ENCODE data around the gene KCNIP1.

DNA sequence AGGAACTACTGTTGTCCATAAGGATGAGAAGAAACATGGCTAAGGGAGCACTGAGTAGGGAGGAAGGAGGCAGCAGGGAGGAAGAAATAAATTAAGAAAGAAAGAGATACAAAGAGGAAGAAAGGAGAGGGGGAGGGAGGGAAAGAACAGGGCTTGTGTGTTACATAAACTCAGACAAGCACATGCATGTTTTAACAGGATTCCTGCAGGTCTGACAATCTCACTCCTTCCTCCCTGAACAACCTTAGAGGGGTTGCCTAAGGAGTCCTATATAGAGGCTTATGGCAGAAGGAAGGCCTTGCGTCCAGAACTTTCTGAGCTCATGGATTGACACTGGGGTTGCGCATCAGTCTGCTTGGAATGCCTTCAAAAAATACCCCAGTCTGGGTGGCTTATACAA is 4.2 kb upstream of the KCNIP1 start:
- TF ChIP-seq, protein P1, sequence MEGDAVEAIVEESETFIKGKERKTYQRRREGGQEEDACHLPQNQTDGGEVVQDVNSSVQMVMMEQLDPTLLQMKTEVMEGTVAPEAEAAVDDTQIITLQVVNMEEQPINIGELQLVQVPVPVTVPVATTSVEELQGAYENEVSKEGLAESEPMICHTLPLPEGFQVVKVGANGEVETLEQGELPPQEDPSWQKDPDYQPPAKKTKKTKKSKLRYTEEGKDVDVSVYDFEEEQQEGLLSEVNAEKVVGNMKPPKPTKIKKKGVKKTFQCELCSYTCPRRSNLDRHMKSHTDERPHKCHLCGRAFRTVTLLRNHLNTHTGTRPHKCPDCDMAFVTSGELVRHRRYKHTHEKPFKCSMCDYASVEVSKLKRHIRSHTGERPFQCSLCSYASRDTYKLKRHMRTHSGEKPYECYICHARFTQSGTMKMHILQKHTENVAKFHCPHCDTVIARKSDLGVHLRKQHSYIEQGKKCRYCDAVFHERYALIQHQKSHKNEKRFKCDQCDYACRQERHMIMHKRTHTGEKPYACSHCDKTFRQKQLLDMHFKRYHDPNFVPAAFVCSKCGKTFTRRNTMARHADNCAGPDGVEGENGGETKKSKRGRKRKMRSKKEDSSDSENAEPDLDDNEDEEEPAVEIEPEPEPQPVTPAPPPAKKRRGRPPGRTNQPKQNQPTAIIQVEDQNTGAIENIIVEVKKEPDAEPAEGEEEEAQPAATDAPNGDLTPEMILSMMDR (IDR thresholded peaks at IDR 0.05), result no peak
- TF ChIP-seq POLR2AphosphoS5 (IDR thresholded peaks at IDR 0.05), result peak; percentile 15
